ENCODE data around the gene CLTRN.

- TF ChIP-seq POLR2A (IDR thresholded peaks at IDR 0.05) (no peak), CTCF (IDR thresholded peaks at IDR 0.05) (no peak)
These were observed 20.1 kb downstream of the CLTRN start for GRCh38 chrX:15644560-15644872.

Measured in uterus (tissue), 2 donors.